Dedifferentiated amniotic fluid mesenchymal stem cell (primary cell): ENCODE results near the gene PLSCR4.
"Not testable (repeated sequence)": the region's sequence is repeated elsewhere in the genome, so short reads cannot be mapped to it uniquely, and the experiment has no call there.

ENCODE experiments used
- DNase-seq: peaks from one replicate; pipeline ENCODE4 v3.0.0-alpha.2; 2016; ENCODE audit errors: extremely low spot score

Gene PLSCR4

DNA sequence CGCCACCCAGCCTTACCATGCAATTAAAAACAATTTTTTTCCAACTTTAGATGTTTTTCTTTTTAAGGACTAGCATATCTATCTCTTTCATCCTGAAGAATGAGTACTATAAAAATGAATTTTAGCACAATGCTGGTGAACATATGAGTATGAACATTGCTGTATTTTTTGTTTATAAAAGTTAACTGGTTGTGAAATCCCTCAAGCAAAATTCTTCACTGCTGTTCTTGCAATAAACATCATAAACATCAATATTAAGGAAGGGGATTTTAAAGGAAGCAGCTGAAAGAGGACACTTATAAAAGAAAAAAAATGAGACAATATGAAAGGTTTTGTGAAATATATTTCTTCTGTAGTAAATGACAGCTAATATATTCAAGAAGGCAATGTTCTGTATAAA lies 3.0 kb downstream of the PLSCR4 start:
- no peak for DNase-seq

- no peak for DNase-seq
Measured at GRCh38 chr3:146246526-146246925, 4.4 kb downstream of the PLSCR4 start.

GRCh38 chr3:146243559-146243958 lies 7.3 kb downstream of the PLSCR4 start:
- DNase-seq: no peak

- no peak for DNase-seq
Measured at GRCh38 chr3:146241523-146242240, 9.2 kb downstream of the PLSCR4 start.

DNA sequence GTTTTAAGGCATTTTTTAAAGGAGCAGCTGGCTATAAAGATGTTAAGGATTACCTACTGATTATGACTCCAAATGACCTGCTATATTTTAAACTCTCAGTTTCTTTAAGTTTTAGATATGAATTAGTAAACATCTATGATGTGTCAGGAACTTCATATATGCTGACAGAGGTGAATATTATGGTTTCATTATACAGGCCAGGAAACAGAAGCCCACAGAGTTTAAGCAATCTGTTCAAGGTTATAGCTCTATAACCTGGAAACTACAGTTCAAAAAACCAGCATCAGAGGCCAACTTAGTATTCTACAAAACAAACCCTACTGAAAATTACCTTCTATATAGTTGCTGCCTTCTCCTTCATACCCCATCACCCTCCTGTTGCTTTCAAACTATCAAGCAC lies 17.4 kb downstream of the PLSCR4 start:
- no peak for DNase-seq

DNA sequence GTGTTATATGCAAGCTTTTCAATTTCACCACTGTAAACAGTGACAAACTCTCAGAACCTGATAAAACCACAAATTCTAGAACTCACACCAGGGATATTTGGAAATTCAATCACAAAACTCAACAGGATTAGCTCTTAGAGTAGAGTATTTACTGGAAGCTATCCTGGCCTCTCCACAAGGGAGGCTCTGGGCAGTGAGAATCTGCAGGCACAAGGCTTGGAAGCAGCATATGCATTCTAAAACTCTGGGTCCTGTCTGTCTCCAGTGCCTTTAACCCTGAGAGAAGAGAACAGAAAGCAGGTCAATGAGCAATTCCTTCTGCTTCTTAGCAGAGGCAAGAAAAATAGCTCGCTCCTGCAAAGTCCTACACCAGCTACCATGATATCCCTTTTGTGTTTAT lies 23.4 kb downstream of the PLSCR4 start:
- no peak for DNase-seq

GRCh38 chr3:146226881-146227280 lies 24.0 kb downstream of the PLSCR4 start:
- no peak for DNase-seq

DNA sequence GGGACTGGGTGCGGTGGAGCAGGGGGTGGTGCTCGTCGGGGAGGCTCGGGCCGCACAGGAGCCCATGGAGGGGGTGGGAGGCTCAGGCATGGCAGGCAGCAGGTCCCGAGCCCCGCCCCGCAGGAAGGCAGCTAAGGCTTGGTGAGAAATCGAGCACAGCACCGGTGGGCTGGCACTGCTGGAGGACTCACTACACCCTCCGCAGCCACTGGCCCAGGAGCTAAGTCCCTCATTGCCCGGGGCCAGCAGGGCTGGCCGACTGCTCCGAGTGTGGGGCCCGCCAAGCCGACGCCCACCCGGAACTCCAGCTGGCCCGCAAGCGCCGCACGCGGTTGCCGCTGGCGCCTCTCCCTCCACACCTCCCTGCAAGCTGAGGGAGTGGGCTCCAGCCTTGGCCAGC lies 25.4 kb downstream of the PLSCR4 start:
- DNase-seq: not testable (repeated sequence)

- DNase-seq: no peak
Measured at GRCh38 chr3:146223401-146224373, 27.2 kb downstream of the PLSCR4 start.

- no peak for DNase-seq
Measured at GRCh38 chr3:146222204-146223046, 28.5 kb downstream of the PLSCR4 start.

GRCh38 chr3:146221276-146221675 lies 29.6 kb downstream of the PLSCR4 start:
- DNase-seq: no peak

GRCh38 chr3:146218880-146219866 lies 31.7 kb downstream of the PLSCR4 start:
- peak; percentile 46 for DNase-seq

DNA sequence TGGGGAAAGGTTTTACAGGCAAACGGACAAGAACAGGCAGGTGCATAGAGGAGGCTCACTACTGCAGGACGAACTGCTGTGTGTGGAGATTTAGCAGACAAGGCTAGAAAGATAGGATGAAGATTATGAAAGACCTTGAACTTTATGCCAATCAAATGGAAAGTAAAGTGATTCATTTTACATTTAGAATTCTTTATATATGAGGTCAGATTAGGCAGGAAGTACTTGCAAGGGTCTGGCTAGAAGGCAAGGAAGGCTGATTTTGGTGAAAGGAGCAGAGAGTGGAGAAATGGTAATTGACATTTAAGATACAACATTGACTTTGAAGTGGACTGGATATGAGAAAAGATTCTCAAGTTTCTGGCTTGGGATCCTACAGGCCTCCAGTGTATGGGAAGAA lies 33.6 kb downstream of the PLSCR4 start:
- DNase-seq: no peak

DNA sequence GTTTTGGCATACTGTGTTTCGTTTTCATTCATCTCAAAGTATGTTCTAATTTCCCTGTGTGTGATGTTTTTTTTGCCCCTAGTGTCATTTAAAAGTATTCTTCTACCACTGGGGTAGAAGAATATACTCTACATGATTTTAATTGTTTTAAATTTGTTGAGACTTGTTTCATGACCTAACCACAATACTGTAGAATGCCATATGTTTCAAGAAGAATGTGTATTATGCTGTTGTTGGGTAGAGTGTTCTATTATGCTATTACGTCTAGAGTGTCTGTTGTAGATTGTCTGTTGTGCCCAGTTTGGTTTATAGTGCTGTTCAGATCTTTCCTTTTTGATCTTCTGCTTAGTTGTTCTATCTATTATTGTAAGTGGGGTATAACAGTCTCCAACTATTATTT lies 36.4 kb downstream of the PLSCR4 start:
- no peak for DNase-seq

- DNase-seq: no peak
Measured at GRCh38 chr3:146209371-146209770, 41.5 kb downstream of the PLSCR4 start.

DNA sequence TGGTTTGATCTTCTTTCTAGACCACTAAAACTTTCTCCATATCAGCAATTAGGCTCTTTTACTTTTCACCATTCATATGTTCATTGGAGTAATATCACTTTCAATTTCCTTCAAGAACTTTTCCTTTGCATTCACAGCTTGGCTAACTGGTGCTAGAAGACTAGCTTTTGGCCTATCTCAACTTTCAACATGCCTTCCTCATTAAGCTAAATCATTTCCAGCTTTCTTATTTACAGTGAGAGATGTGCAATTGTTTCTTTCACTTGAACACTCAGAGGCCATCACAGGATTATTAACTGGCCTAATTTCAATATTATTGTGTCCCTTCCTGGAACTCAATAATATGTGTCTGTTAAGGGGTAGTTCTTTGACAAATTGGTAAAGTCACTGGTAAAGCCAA lies 47.1 kb downstream of the PLSCR4 start:
- no peak for DNase-seq

- DNase-seq: no peak
Measured at GRCh38 chr3:146200461-146201220, 50.3 kb downstream of the PLSCR4 start.

DNA sequence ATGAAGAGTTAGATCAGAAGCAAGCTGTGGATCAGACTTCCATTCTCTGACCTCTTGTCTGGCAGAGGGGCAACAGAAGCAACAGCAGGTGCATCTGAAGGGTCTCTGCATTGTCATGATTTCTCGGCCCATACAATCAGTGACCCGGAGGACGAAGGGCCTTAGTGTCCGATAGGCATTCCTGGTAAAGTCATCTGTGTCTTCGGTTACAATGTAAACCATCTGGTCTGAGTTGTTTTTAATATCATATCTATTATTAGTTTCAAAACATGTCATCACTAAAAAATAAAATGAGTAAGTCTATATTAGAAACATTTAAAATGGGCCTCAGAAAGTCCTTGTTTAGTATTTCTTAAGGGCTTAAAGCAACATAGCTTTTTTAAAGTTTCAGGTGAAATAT lies 51.1 kb downstream of the PLSCR4 start:
- DNase-seq: no peak

DNA sequence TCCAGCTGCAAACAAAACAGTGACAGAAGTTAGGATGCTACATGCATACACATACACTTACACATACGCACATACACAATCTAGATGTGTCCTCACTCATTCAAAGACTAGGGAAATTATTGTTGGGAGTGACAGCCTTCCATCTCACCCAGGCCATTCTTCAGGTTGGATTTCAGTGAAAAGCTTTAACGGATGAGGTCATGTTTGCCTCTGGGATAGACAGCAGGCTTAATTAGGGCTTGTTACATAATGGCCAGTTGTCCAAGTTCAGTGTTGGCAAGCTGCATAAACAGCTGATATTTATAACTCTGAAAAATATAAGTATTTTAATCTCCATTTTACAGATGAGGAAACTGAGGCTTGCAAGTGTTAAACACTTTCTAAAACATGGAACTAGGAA lies 54.1 kb downstream of the PLSCR4 start:
- DNase-seq: no peak

DNA sequence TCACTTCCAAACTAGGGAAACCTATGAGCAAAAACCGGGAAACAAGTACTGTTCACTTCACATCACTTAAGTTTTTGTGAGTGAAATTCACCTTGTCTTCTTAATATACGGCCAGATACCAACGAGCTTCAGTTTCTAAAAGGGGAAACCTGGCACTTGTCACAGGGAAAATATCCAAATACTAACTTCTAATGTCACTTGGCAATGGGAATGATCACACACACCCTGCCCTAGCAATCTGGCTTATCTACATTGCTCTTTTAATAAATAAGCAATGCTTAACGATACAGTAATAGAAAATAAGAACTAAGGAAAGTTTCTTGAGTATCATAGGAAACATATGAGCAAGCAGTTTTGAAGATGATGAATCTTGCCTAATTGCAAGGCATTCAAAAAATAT lies 55.3 kb downstream of the PLSCR4 start:
- DNase-seq: no peak
